Activated CD4-positive, alpha-beta T cell treated with anti-CD3 and anti-CD28 coated beads, Interleukin-2, Interleukin-6, amounts not matched to agents 100 ng/mL and 50 ng/mL, durations not matched to agents 16 hours and 8 hours (primary cell): ENCODE data around the gene ZCCHC18.
"Not testable (repeated sequence)": the region's sequence is repeated elsewhere in the genome, so short reads cannot be mapped to it uniquely, and the experiment has no call there.

Source experiments
- DNase-seq: peaks from one replicate; pipeline ENCODE4 v3.0.0-alpha.2; 2020

The ZCCHC18 gene

DNA sequence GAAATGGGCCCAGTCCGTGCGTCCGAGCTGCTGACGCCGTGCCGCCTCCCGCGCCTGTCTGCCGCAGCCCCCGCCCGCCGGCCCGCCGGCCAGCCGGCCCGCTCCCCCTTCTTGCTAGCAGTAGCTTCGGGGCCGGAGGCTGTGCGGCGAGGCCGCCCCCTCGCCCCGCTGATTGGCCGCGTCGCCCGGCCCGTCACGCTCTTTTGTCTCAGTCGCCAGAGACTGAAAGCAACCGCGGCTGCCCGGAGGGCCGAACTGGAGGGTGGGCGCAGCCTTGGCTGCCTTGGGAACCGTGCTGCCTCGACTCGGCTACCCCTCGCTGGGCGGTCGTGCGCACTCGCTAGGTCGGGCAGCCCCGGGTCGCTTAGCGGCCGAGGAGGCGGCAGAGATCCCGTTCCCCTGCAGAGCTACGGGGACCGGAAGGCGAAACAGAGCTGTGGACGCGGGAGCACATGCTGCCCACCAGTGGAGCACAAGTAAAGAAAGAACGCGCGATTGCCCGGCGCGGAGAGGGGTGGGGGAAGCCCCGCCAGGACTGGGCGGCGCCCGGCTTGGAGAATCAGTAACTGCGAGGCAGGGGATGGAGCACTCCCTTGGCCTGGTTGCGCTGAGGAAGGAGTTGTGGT is at the start of gene ZCCHC18:
Gene ZCCHC18, plus strand, starts transcription at position 198 of the 626 bp plus-strand sequence. CDS start 1,589 bp downstream, outside the sequence.
- DNase-seq, result peak; percentile 38

DNA sequence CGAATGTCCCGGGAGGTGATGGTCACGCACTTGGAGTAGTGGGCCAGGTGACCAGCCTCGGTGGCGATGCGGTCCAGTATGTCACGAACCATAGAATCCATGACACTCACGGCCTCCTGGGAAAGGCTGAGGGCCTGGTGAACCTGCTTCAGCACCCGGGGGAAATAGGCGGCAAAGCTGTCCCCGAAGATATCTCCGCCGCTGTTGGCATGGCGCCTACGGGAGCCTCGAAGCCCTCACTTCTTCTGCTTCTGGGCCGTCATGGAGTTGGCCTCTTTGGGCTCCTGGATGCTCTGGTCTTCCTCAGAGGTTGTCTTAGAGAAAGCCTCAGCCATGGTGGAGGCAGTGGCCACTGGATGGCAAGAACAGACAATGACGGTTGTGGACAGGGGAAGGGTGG is 49.7 kb upstream of the ZCCHC18 start:
- not testable (repeated sequence) for DNase-seq

GRCh38 chrX:104075778-104076445 is 36.4 kb upstream of the ZCCHC18 start, which contains the start of gene TMSB15C:
TSS of gene TMSB15C (minus strand) at chrX:104076236.
- DNase-seq, result not testable (repeated sequence)

- not testable (repeated sequence) for DNase-seq
Observed at GRCh38 chrX:104077854-104078253, 34.5 kb upstream of the ZCCHC18 start.

- DNase-seq, result no peak
Observed at GRCh38 chrX:104084063-104084462, 28.3 kb upstream of the ZCCHC18 start.

DNA sequence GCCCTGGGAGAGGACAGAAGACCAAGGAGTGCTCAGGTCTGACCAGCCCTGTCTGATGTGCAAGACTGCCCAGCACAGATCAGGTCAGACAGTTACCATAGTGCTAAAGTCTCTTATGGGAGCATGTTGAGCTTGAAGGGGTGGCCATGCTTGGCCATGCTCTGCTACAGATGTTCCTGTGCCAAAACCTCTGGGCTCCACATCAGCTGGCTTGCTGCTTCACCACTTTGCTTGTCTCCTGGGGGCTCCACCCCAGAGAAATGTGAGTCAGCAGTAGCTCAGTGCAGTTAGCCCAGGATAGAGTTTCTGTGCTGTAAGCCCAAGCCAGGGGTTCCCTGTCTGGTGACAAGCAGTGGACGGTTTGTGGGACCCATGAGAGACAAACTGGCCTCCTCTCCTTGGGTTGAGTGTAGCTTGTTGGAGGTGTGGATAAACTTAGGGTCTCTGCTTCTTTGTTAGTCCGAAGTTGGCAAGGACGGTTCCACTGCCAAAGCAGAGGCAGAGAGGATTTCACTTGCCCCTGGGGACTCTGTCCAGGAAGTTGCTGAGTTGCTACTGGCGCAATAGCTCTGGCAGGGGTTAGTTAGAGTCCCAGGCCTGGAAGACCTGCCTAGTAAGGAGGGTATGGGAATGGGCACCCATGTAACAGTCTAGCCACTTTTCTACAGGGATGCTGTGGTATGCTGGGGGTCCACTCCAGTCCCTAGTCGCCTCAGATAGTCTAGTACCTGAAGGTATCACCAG is 27.6 kb upstream of the ZCCHC18 start:
- DNase-seq, result no peak

DNA sequence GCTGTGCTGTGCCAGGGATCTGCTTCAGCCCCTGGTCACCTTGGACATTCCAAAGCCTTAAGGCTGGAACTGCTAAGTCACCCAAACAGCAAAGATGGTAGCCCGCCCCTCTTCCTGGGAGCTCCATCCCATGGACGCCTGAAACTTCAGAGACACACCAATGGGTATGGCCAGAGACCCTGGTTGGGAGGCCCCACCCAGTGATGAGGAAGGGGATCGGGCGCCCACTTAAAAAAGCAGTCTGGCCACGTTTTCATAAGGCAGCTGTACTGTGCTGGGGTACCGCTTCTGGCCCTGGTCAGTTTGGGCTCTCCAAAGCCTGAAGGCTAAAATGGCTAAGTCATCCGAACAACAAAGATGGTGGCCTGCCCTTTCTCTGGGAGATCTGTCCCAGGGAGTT is 26.8 kb upstream of the ZCCHC18 start:
- no peak for DNase-seq

- DNase-seq, result no peak
Observed at GRCh38 chrX:104085919-104086318, 26.4 kb upstream of the ZCCHC18 start.

DNA sequence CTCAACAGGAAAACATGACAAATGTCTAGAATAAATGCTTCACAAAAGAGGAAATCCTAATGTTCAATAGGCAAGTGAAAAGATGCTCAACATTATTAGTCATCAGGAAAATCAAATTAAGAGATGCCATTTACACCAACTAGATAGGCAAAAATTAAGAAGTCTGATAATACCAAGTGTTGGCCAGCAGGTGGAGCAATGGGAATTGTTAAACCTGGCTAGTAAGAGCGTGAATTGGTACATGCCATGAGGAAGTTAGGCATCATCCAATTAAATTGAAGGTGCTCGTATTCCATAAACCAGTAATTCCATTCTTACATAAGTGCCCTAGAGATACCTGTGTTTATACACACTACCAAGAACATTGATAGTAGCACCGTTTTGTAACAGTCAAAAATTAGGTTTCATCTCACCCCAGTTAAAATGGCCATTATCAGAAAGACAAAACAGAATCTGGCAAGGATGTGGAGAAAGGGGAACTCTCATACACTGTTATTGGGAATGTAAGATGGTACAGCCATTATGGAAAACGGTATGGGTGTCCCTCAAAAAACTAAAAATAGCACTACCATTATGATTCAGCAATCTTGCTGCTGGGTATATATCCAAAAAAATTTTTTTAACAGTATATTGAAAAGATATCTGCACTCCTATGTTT is 14.0 kb upstream of the ZCCHC18 start:
- peak; percentile 67 for DNase-seq

DNA sequence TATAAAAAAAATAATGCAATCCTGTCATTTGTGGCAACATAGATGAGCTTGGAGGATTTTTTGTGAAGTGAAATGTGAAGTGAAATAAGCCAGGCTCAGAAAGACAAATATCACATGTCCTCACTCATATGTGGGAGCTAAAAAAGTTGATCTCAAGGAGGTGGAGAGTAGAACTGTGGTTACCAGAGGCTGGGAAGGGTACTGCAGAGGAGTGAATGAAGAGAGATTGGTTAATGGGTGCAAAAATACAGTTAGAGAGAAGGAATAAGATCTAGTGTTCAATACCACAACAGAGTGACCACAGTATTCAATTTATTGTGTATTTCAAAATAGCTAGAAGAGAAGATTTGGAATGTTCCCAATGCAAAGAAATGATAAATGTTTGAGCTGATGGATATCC is 13.4 kb upstream of the ZCCHC18 start:
- DNase-seq, result no peak

DNA sequence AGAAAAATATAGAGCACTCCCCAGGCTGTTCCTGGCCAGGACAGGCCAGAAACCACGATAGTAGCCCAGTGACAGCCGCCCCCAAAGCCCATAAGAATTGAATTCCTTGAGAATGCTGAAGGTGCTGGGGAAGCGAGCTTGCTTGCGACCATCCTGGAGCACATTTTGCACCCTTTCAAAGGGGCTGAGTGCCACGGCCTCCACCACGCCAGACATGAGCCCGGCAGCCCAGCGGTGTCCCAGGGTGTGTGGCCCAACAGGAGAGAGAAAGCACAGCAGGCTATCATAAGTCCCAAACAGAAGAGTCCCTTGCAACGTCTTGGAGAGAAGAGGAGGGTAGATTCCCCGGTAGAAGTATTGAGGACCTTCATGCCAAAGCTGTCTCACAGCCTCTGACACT is 7.6 kb upstream of the ZCCHC18 start:
- DNase-seq, result no peak

DNA sequence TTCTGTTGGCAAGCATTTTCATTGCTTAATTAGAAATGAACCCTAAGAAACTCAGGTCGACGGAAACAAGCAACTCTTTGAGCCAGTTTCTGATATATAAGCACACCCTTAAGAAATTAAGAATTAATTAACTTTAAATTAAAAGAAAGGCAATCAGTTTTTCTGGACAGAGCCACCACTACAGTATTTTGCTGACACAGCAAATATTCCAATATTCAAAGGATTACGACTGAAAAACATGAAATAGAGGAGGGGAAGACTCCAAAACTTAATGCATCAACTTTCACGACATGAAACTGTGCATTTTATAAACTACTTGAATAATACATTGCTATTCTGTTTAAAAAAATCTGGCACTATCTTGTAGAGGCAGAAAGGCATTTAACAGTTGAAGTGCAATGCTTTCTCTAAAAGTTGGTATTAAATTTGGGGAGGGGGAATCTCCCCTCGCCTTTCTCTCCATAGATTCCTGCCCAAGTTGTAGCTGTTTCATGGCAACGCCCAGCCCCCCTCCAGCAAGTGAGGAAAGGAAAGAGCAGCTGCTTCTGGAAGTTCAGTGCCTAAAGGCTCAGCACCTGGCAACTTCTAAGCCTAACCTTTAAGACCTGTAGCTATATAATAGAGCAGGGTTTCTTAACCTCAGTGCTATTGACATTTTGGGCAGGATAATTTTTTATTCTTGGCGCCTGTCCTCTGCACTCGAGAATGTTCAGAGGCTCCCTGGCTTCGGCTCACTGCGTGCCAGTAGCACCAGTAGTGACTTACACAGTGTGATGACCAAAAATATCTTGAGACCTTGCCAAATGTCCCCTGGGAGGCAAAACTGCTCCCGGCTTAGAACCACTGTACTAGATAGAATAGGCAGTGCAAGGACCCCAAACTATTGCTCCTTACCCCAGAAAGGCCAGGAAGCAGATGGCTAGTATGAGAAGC is 6.7 kb upstream of the ZCCHC18 start:
- no peak for DNase-seq

- no peak for DNase-seq
Observed at GRCh38 chrX:104108955-104109354, 3.4 kb upstream of the ZCCHC18 start.

GRCh38 chrX:104110491-104111240 is 1.7 kb upstream of the ZCCHC18 start:
- DNase-seq, result peak; percentile 33

GRCh38 chrX:104113222-104113965 is 1.1 kb downstream of the ZCCHC18 start:
- DNase-seq, result peak; percentile 62

GRCh38 chrX:104117759-104118158 is 5.4 kb downstream of the ZCCHC18 start:
- DNase-seq, result peak; percentile 60

GRCh38 chrX:104118765-104119164 is 6.4 kb downstream of the ZCCHC18 start:
- DNase-seq, result no peak

DNA sequence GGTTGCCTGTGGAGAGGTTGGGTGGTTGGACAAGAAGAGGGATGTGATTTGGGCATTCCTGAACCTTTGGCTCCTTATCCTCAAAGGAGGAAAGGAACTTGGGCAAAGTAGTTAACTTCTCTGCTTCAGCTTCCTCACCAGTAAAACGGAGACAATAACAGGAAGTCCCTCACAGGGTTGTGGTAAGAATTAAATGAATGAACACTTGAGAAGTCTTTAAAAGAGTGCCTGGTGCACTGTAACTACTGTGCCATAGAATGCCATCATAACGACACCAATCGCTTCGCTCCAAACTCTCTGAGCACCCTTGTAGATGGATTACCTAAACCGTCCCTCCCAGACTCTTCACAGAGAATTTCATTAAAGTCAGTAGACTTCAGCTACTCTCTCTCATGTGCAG is 10.5 kb downstream of the ZCCHC18 start:
- DNase-seq, result peak; percentile 51

DNA sequence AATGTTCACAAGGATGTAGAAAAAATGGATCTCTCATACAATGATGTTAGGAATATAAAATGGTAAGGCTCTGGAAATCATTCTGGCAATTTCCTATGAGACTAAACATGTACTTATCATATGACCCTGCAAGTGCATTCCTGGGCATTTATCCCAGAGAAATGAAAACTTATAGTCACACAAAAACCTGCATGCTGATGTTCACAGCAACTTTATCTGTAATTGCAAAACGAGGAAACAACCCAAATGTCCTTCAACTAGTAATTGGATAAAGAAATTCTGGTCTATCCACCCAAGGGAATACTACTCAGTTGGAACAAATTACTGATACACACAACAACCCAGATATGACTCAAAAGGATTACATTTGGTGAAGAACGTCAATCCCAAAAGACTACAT is 14.5 kb downstream of the ZCCHC18 start:
- no peak for DNase-seq

- DNase-seq, result no peak
Observed at GRCh38 chrX:104130808-104131207, 18.5 kb downstream of the ZCCHC18 start.
